HG03103 (cell line): Measurements from ENCODE around the gene LRRC8D.

ENCODE experiments used
- ATAC-seq: cut with Tn5 transposase; IDR thresholded peaks from one replicate; pipeline ENCODE4 v1.9.1; 2021; ENCODE audit warnings: low read depth; ENCODE audit not compliant: unreplicated experiment

The LRRC8D gene

GRCh38 chr1:89953131-89953626, 132.3 kb downstream of the LRRC8D start:
- ATAC-seq, result peak; percentile 57

- no peak for ATAC-seq
These were observed 133.1 kb downstream of the LRRC8D start for GRCh38 chr1:89953929-89954328.

- no peak for ATAC-seq
These were observed 133.6 kb downstream of the LRRC8D start for GRCh38 chr1:89954401-89954800.

- no peak for ATAC-seq
These were observed 134.7 kb downstream of the LRRC8D start for GRCh38 chr1:89955311-89956205.

GRCh38 chr1:89957107-89957506, 136.3 kb downstream of the LRRC8D start:
- ATAC-seq, result no peak

GRCh38 chr1:89958851-89959654, 138.2 kb downstream of the LRRC8D start:
- ATAC-seq, result no peak

- no peak for ATAC-seq
These were observed 138.9 kb downstream of the LRRC8D start for GRCh38 chr1:89959719-89960118.

- ATAC-seq, result no peak
These were observed 141.4 kb downstream of the LRRC8D start for GRCh38 chr1:89962024-89962741.

- ATAC-seq, result no peak
These were observed 141.9 kb downstream of the LRRC8D start for GRCh38 chr1:89962742-89963075.

- no peak for ATAC-seq
These were observed 144.4 kb downstream of the LRRC8D start for GRCh38 chr1:89965193-89965768.

GRCh38 chr1:89966656-89967055, 145.8 kb downstream of the LRRC8D start:
- no peak for ATAC-seq

GRCh38 chr1:89971600-89971999, 150.8 kb downstream of the LRRC8D start:
- no peak for ATAC-seq

GRCh38 chr1:89972024-89972423, 151.2 kb downstream of the LRRC8D start:
- ATAC-seq, result no peak

GRCh38 chr1:89973471-89974127, 152.8 kb downstream of the LRRC8D start:
- ATAC-seq, result no peak

- ATAC-seq, result no peak
These were observed 153.4 kb downstream of the LRRC8D start for GRCh38 chr1:89974256-89974655.

GRCh38 chr1:89974696-89975470, 154.1 kb downstream of the LRRC8D start:
- no peak for ATAC-seq

- ATAC-seq, result no peak
These were observed 154.8 kb downstream of the LRRC8D start for GRCh38 chr1:89975540-89976125.

- no peak for ATAC-seq
These were observed 157.9 kb downstream of the LRRC8D start for GRCh38 chr1:89978755-89979154.

- ATAC-seq, result no peak
These were observed 159.8 kb downstream of the LRRC8D start for GRCh38 chr1:89980605-89981004.
